IPS-15b (cell line): ENCODE measurements around the gene LYAR.

Experiments
- H3K27me3 ChIP-seq: one replicate; pipeline ENCODE4 v1.6.1; 2013; ENCODE audit warnings: low read length; ENCODE audit not compliant: control insufficient read depth, insufficient read depth
- H3K36me3 ChIP-seq: one replicate; pipeline ENCODE4 v1.6.1; 2013; ENCODE audit warnings: low read length; ENCODE audit not compliant: control insufficient read depth, insufficient read depth
- H3K4me1 ChIP-seq: one replicate; pipeline ENCODE4 v1.6.1; 2013; ENCODE audit warnings: mild to moderate bottlenecking, low read length; ENCODE audit not compliant: control insufficient read depth, insufficient read depth
- H3K4me3 ChIP-seq: one replicate; pipeline ENCODE4 v1.5.1; 2013; ENCODE audit warnings: low read depth, low read length
- H3K9ac ChIP-seq: one replicate; pipeline ENCODE4 v1.6.1; 2013; ENCODE audit warnings: low read depth, mild to moderate bottlenecking, low read length
- H3K9me3 ChIP-seq: one replicate; pipeline ENCODE4 v1.6.1; 2013; ENCODE audit warnings: mild to moderate bottlenecking, low read length; ENCODE audit not compliant: control insufficient read depth, insufficient read depth

LYAR gene

DNA sequence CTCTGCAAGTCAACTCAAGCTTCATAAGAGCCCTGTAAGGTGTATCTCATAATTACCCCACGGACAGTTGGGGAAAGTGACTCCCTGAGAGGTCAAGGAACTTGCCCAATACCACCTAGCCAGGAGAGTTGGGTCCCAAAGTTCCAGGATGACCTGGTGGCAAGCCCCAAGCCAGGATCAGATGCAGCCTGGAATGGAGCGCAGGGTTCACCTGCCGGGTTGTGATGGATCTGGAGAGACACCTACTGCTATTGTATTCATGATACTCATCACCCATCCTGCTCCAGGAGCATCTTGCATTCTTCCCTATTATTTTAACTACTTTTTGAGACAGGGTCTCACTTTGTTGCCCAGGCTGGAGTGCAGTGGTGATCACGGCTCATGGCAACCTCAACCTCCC, 36.2 kb upstream of the LYAR start:
- Histone ChIP-seq H3K4me1 (no peaks in the 10 kb centered on the region), H3K36me3 (no peaks in the 10 kb centered on the region), H3K27me3 (no peaks in the 10 kb centered on the region), H3K4me3 (no peak overlapping the region), H3K9ac (no peak overlapping the region), H3K9me3 (no peaks in the 10 kb centered on the region)

DNA sequence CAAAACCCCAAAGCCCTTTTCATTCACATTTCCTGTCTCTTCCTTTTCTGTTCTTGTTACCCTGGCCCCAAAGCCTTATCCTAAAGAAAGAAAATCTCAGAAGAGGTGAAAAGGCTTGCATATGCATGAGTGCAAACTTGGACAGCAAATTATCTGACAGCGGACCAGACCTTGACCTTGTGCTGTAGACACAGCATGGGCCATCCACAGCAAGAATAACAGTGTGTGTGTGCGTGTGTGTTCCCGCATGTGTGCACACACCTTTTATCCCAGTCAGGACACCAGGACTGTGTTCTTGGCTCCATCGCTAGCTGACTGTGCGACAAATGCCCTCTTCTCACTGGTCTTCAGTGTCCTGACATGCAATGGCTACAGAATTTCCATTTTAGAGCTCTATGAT, 35.4 kb upstream of the LYAR start:
- no peaks in the 10 kb centered on the region for H3K27me3 ChIP-seq

DNA sequence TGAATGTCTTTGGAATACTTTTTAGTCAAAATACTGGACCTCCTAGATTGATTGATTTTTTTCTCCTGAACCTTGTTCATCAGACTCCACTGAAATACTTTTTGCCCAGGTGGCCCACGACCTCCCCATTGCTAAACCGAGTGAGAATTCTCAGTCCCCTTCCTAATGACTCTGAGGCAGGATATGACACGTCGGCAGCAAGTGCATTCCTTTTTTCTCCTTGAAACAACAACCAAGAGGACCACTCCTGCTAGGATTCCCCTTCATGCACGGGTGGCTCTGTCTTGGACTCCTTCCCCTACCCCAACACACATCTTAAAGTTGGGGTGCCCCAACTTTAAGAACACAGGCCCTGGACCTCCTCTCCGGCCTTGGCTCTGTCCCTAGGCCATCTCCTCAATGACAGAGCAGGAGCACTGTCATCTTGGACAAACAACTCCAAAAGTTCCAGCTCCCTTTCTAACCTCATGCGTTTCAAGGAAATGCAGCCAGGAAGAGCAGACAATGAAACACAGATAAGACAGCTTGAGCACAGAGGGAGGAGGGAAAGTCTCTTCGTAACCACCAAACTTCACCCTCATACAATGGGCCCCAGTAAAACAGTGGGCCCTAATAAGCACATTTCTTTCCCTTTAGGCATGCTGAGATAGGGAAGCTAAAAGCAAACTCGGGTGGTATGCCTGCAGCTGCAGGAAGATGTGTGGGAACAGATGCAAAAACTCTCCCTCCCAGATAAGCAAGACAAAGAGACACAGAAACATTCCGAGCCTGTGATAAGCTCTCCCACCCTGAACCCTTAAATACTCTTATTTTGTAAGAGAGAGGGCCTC, 34.0 kb upstream of the LYAR start:
- Histone ChIP-seq H3K36me3 (no peaks in the 10 kb centered on the region), H3K27me3 (no peaks in the 10 kb centered on the region), H3K4me1 (no peaks in the 10 kb centered on the region), H3K9ac (no peak overlapping the region), H3K4me3 (no peak overlapping the region), H3K9me3 (no peaks in the 10 kb centered on the region)

More for the DNA sequence above, 35.4 kb upstream of the LYAR start:
- Histone ChIP-seq H3K4me3 (no peak overlapping the region), H3K36me3 (no peaks in the 10 kb centered on the region), H3K4me1 (no peaks in the 10 kb centered on the region), H3K9me3 (no peaks in the 10 kb centered on the region), H3K9ac (no peak overlapping the region)

DNA sequence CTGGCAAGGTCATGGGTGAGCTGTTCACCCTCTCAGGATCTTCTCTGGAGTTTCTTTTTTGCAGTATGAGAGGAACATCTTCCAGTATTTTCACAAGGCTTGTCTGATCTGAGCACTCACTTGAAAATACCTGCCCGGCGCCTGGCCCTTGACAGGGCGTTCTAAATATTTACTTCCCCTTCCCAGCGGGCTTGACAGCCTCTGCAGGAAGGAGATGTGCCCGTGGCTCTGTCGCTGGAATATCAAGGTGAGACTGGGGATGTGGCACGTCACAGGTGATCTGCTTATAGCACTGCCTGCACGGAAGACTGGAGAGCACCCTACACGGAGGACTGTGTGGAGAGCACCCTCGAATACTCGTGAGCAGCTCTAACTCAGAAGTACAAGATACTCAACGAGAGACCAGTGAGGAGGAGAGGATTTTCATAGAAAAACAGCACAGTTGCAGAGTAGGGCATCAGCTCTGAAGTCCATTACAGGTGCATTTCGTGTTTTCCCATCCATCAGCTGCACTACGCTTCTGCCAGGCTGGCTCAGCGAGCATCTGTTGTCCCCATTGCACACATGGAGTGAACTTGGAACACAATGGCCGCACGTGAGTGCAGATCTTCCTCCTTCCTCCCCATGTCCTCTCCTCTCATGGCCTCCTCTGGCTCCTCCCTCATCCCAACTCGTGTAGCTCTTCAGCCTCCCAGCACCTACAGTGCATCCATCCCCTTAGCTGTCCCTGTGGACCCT, 32.2 kb upstream of the LYAR start:
- peaks cover under 1% of the 10 kb centered on the region for H3K36me3 ChIP-seq
- H3K9ac ChIP-seq = no peak overlapping the region
- no peaks in the 10 kb centered on the region for H3K4me1 ChIP-seq
- H3K4me3 ChIP-seq = no peak overlapping the region
- no peaks in the 10 kb centered on the region for H3K9me3 ChIP-seq
- no peaks in the 10 kb centered on the region for H3K27me3 ChIP-seq

DNA sequence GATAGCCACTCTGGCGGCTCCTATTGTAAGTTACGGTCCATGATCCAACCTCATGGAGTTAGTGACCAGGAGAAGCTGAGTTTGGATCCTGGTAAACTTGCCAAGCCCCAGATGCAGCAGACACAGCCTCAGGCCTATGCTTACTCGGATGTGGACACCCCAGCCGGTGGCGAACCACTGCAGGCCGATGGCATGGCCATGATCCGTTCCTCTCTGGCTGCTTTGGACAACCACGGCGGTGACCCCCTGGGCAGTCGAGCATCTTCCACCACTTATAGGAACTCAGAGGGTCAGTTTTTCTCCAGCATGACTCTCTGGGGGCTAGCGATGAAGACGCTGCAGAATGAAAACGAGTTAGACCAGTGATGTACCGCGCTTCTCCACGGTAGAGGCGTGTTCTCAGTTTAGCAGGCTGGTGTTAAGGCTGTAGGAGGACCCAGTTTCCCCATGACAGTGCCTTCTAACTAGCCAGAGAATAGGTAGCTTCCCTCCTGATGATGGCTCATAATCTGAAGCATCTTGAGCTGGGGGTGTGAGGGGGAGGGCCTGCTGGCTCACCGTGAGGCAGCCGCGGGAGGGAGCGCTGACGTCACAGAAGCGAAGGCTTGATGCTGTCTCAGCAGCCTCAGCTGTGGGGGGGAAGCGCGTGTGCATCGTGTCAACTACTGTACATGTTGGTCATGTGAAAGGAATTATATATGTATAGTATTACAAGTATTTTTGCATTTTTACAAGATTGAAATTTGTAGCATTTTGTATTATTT, 31.2 kb upstream of the LYAR start:
- Histone ChIP-seq H3K4me3 (no peak overlapping the region), H3K9me3 (no peaks in the 10 kb centered on the region), H3K9ac (no peak overlapping the region), H3K36me3 (peaks cover 8% of the 10 kb centered on the region), H3K27me3 (no peaks in the 10 kb centered on the region), H3K4me1 (no peaks in the 10 kb centered on the region)

DNA sequence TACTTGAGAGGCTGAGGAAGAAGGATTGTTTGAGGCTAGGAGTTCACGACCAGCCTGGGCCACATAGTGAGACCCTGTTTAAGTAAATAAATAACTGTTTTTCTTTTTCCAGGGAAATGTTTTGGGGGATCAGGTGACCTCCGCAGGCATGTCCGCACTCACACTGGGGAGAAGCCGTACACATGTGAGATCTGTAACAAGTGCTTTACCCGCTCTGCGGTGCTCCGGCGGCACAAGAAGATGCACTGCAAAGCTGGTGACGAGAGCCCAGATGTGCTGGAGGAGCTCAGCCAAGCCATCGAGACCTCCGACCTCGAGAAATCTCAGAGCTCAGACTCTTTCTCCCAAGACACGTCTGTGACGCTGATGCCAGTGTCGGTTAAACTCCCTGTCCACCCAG, 30.6 kb upstream of the LYAR start:
- peaks cover 4% of the 10 kb centered on the region for H3K4me1 ChIP-seq
- H3K27me3 ChIP-seq = no peaks in the 10 kb centered on the region
- no peaks in the 10 kb centered on the region for H3K9me3 ChIP-seq
- no peak overlapping the region for H3K4me3 ChIP-seq
- H3K36me3 ChIP-seq = peaks cover 12% of the 10 kb centered on the region
- no peak overlapping the region for H3K9ac ChIP-seq

DNA sequence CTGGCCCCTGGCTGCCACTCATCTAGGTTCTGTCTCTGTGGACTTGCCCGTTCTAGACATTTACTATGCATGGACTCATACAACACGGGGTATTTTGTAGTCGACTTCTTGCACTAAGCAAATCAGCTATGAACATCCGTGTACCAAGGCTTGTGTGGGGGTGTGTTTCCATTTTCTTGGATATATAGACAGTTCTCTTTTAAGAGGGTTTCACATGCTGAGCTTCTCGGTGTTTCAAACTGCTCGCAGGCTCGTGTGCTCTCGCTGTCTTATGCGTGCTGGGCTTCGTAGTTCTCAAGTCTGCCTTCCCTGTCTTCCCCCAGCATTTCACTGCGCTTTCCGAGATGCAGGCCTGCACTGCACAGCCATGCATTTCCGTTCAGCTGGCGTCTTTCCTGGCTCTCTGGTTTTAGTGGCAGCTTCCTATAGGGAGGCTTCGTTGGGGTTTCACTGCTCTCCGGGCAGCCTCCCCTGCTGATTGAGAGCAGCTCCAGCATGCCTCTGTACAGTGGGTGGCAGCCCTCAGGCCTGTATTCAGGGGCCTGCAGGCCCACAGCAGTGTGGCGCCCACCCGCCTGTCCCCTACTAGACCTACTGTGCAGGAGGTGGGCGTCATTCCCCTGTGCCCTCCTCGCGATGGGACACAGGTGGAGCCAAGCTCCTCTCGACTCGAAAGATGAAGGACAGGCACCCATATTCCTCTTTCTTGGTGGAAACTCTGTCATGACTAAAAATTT, 27.7 kb upstream of the LYAR start:
- peaks cover 6% of the 10 kb centered on the region for H3K4me1 ChIP-seq
- no peaks in the 10 kb centered on the region for H3K9me3 ChIP-seq
- H3K4me3 ChIP-seq = no peak overlapping the region
- no peaks in the 10 kb centered on the region for H3K27me3 ChIP-seq
- peaks cover 12% of the 10 kb centered on the region for H3K36me3 ChIP-seq
- no peak overlapping the region for H3K9ac ChIP-seq

DNA sequence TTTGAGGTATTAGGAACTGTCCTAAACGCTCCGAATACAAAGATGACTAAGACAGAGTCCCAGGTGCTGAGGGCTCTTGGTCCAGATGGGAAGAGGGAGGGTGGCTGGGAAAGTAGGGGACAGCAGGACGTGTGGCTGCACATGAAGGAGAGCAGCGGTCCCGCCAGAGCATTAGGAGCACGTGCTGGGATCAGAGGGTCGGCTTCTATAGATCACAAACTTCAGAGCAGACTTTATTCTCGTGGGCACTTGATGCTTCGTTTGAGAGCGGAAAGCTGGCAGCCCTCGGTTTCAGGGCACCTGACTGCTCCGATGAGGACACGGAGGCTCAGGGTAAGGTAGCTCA, 26.2 kb upstream of the LYAR start:
- Histone ChIP-seq H3K4me3 (no peak overlapping the region), H3K4me1 (peaks cover 6% of the 10 kb centered on the region), H3K9me3 (no peaks in the 10 kb centered on the region), H3K27me3 (no peaks in the 10 kb centered on the region), H3K9ac (no peak overlapping the region), H3K36me3 (peaks cover 12% of the 10 kb centered on the region)

DNA sequence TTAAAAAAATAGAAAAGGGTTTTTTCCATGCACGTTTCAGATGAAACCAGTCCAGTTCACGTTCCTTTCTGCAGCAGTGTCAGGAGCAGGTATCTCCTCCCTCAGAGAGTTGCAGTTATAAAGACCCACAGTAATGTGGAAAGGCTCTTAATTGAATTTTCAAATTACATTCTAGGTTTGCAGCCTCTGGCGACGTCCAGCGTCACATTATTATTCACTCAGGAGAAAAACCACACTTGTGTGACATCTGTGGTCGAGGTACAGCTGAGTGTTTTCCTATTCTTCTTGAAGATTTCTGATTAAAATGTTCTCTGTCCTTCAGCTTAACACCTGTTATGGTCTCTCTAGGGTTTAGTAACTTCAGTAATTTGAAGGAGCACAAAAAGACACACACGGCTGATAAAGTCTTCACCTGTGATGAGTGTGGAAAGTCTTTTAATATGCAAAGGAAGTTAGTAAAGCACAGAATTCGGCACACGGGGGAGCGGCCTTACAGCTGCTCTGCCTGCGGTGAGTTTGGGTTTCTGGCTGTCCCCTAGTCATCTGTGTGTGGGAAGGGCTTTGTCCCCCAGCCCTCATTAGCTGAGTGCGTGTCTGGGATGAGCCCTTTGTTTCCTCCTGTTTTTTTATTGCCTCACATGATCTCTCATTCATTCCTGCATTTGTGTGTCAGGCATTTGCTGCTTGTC, 25.7 kb upstream of the LYAR start:
- no peaks in the 10 kb centered on the region for H3K9me3 ChIP-seq
- H3K4me1 ChIP-seq = peaks cover 6% of the 10 kb centered on the region
- H3K36me3 ChIP-seq = peaks cover 12% of the 10 kb centered on the region
- no peaks in the 10 kb centered on the region for H3K27me3 ChIP-seq
- H3K9ac ChIP-seq = no peak overlapping the region
- no peak overlapping the region for H3K4me3 ChIP-seq

DNA sequence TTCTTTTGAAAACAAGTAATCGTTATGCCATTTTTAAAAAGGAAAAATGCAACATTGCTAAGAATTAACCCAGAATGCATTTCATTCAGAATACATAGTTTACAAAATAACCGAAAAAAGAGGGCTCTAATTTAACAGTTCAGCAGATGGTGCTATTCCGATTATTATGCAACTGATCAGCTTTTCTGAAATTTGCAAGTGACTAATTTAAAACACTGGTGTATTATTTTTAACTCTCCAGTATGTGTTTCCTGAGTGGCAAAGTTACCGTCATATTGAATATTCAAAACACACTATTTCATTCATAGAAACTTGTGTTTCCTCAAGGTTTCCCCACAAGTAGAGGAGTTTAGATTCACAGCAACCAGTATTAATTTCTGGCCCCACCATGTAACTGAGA, 21.2 kb upstream of the LYAR start:
- H3K9me3 ChIP-seq = no peaks in the 10 kb centered on the region
- H3K27me3 ChIP-seq = no peaks in the 10 kb centered on the region
- H3K4me1 ChIP-seq = peaks cover 6% of the 10 kb centered on the region
- peaks cover 12% of the 10 kb centered on the region for H3K36me3 ChIP-seq
- no peak overlapping the region for H3K4me3 ChIP-seq
- H3K9ac ChIP-seq = no peak overlapping the region
